Neural crest cell (in vitro differentiated cells): ENCODE results near the gene HK2. TPM values are rescaled to one million over a fixed set of nuclear protein-coding genes. Genes with fewer than 3 reads are reported as not detected.

Experiments
- DNase-seq: peaks from one replicate; pipeline ENCODE4 v3.0.0; 2021; ENCODE audit warnings: low read depth, mixed read lengths, low spot score
- H3K27ac Mint-ChIP-seq: one replicate; pipeline ENCODE4 v1.8.0; 2021; ENCODE audit warnings: mild to moderate bottlenecking, mixed read lengths; ENCODE audit not compliant: unreplicated experiment
- H3K27me3 Mint-ChIP-seq: 2 replicates; pipeline ENCODE4 v1.8.0; 2021; ENCODE audit warnings: low read depth, mild to moderate bottlenecking, mixed read lengths
- H3K36me3 Mint-ChIP-seq: 2 replicates; pipeline ENCODE4 v1.8.0; 2021; ENCODE audit warnings: low read depth, mild to moderate bottlenecking, mixed read lengths
- H3K4me1 Mint-ChIP-seq: 2 replicates; pipeline ENCODE4 v1.8.0; 2021; ENCODE audit warnings: mixed read lengths
- H3K4me3 Mint-ChIP-seq: one replicate; pipeline ENCODE4 v1.8.0; 2021; ENCODE audit warnings: mild to moderate bottlenecking, mixed read lengths
- H3K9me3 Mint-ChIP-seq: 2 replicates; pipeline ENCODE4 v1.8.0; 2021; ENCODE audit warnings: mixed read lengths
- CTCF ChIP-seq: fragments of 200-600 bp; sonication (generic); conservative IDR thresholded peaks from 2 replicates; pipeline ENCODE4 v1.5.0; 2021; ENCODE audit warnings: antibody characterized with exemption, mild to moderate bottlenecking
- total RNA-seq: library from RNA; stranded (reverse); gene quantifications from 2 replicates; pipeline ENCODE4 v1.2.1, GENCODE V29; 2021

The HK2 gene
- total RNA-seq, 1 donor from 2014 or later: 40.1 TPM

- Mint-ChIP-seq H3K36me3 (peaks cover 14% of the 10 kb centered on the region), H3K4me1 (no peaks in the 10 kb centered on the region), H3K27me3 (no peaks in the 10 kb centered on the region), H3K9me3 (no peaks in the 10 kb centered on the region), H3K27ac (no peak overlapping the region), H3K4me3 (no peak overlapping the region)
- no peak for TF ChIP-seq CTCF
- no peak for DNase-seq
Observed at GRCh38 chr2:74881626-74882298, 47.8 kb downstream of the HK2 start.

GRCh38 chr2:74882299-74882687, 48.4 kb downstream of the HK2 start:
- Mint-ChIP-seq H3K4me1 (no peaks in the 10 kb centered on the region), H3K4me3 (no peak overlapping the region), H3K36me3 (peaks cover 14% of the 10 kb centered on the region), H3K9me3 (no peaks in the 10 kb centered on the region), H3K27ac (no peak overlapping the region), H3K27me3 (no peaks in the 10 kb centered on the region)
- no peak for DNase-seq
- no peak for TF ChIP-seq CTCF

DNA sequence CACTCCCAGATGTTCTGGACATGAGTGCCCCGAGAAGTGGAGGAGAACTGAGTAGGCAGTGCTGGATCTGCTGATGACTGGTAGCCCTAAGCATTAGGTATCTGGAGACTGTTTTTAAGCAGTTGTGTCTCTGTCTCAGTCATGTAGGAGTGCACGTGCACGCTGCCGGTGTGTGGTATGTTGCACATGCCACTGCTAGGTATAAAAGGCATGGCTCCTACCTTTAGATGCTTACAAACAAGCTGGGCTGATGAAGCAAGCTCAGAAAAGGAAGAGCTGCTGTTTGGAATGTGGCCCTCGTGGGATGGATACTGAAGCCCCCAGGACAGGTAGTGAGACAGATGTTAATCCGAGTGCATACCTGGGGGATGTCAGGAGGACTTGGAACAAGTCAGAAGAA, 49.1 kb downstream of the HK2 start:
- no peak for DNase-seq
- TF ChIP-seq CTCF: no peak
- H3K4me3 Mint-ChIP-seq: no peak overlapping the region
- H3K27ac Mint-ChIP-seq: no peak overlapping the region
- no peaks in the 10 kb centered on the region for H3K9me3 Mint-ChIP-seq
- no peaks in the 10 kb centered on the region for H3K27me3 Mint-ChIP-seq
- peaks cover 14% of the 10 kb centered on the region for H3K36me3 Mint-ChIP-seq
- no peaks in the 10 kb centered on the region for H3K4me1 Mint-ChIP-seq

DNA sequence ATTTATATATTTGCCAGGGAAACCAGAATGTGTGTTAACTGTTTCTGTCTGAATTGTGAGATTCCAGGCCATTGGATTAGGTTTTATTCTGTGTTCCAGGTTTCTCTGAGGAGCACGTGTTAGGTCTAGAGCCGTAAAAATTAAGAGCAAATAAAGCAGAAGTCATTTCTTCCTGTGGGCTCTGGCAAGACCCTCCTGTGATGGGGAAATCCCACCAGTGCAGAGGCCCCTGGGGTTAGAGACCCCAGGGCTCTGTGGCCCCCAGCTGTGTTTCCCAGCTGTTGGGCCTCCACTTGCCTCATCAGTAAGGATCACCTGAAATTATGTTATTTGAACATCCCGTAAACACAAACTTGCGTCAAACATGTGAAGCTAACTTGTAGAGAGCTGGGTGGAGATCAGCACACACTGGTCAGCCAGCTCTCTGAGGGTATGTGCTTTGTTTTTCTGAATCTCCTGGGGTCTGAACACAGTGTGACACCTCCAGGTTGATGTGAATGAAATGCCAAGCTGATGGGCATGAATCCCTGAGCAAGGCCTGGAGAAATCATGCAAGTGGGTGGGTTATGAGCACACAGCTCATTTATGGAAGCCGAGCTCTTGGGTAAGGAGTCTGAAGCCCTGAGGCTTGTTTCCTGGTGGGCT, 50.3 kb downstream of the HK2 start:
- DNase-seq: no peak
- Mint-ChIP-seq H3K27me3 (no peaks in the 10 kb centered on the region), H3K36me3 (peaks cover 14% of the 10 kb centered on the region), H3K4me3 (no peak overlapping the region), H3K9me3 (no peaks in the 10 kb centered on the region), H3K27ac (peak overlapping the region; percentile 57), H3K4me1 (no peaks in the 10 kb centered on the region)
- no peak for TF ChIP-seq CTCF

GRCh38 chr2:74884866-74885265, 50.9 kb downstream of the HK2 start:
- no peak overlapping the region for H3K4me3 Mint-ChIP-seq
- peaks cover 10% of the 10 kb centered on the region for H3K36me3 Mint-ChIP-seq
- H3K4me1 Mint-ChIP-seq: no peaks in the 10 kb centered on the region
- H3K9me3 Mint-ChIP-seq: no peaks in the 10 kb centered on the region
- no peak for DNase-seq
- H3K27ac Mint-ChIP-seq: no peak overlapping the region
- no peaks in the 10 kb centered on the region for H3K27me3 Mint-ChIP-seq
- no peak for TF ChIP-seq CTCF
